ENCODE data around the gene CNKSR3. TPM values are rescaled to one million over a fixed set of nuclear protein-coding genes. Genes with fewer than 3 reads are reported as not detected.

CNKSR3 gene
- total RNA-seq, 1 experiment from 2014 or later = 5.6 TPM

DNA sequence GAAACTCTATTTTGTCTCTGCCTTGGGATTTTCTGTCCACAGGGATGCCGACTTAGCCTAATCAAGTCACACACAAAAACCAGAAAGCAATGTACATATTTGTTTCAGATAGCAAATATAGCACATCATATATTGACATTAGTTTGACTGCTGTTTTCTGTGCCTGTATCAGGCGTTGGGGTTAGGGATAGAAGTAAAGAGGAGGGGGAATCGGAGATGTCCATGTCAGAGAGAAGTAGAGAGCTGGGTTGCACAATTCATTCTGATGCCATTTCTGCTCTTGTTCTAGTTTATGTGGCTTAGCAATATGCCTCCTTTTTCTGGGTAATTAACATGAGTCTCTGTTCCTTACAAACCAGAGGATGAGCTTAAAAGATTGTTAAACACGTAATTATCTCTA, 139.2 kb downstream of the CNKSR3 start:
- DNase-seq = no peak
- Mint-ChIP-seq H3K36me3 (ENCODE audit: insufficient read depth in 1 of 3, low read depth in 3 of 3) (no peaks in the 10 kb centered on the region), H3K4me3 (no peak overlapping the region), H3K4me1 (no peaks in the 10 kb centered on the region; a peak in 1 of 4 replicates), H3K27me3 (ENCODE audit: low read depth) (no peaks in the 10 kb centered on the region), H3K27ac (no peak overlapping the region), H3K9me3 (peaks cover 0 to 4% of the 10 kb centered on the region in 2 experiments; a peak in 2 of 5 replicates)
- Histone ChIP-seq H2BK12ac (ENCODE audit: insufficient read length, low read depth, low read length) (no peak overlapping the region), H4K20me1 (ENCODE audit: control insufficient read depth, insufficient read depth, insufficient read length) (no peaks in the 10 kb centered on the region), H3K23ac (ENCODE audit: insufficient read length, low read depth, low read length) (no peak overlapping the region), H3K27ac (ENCODE audit: insufficient read length, low read depth, low read length) (no peak overlapping the region), H3K23me2 (ENCODE audit: insufficient read length, low read depth, low read length, poor library complexity, severe bottlenecking) (no peaks in the 10 kb centered on the region), H3K14ac (ENCODE audit: insufficient read depth, low read length) (no peak overlapping the region), H3K4ac (ENCODE audit: low read depth, low read length) (no peak overlapping the region), H3K56ac (ENCODE audit: insufficient read length, low read depth, low read length) (no peak overlapping the region), H3K9ac (ENCODE audit: extremely low read depth, insufficient read length, low read length) (no peak overlapping the region), H3K9me3 (ENCODE audit: control insufficient read depth, low read depth, low read length) (no peaks in the 10 kb centered on the region), H3K79me2 (ENCODE audit: insufficient read depth, low read length) (no peaks in the 10 kb centered on the region), H3K4me2 (ENCODE audit: insufficient read depth, insufficient read length, low read length) (no peak overlapping the region), H4K5ac (ENCODE audit: insufficient read length, low read depth, low read length) (no peak overlapping the region), H2BK20ac (ENCODE audit: low read depth, low read length, poor library complexity, severe bottlenecking) (no peak overlapping the region), H3K79me1 (ENCODE audit: insufficient read depth, low read depth, low read length, poor library complexity, severe bottlenecking) (no peaks in the 10 kb centered on the region), H2BK5ac (ENCODE audit: insufficient read length, low read length) (no peak overlapping the region), H2BK15ac (ENCODE audit: low read depth, low read length) (no peak overlapping the region), H3K4me1 (ENCODE audit: insufficient read depth, low read length) (no peaks in the 10 kb centered on the region), H2AK5ac (ENCODE audit: insufficient read length, low read length) (no peak overlapping the region), H4K91ac (ENCODE audit: insufficient read length, low read depth, low read length) (no peak overlapping the region), H3K18ac (ENCODE audit: insufficient read length, low read depth, low read length) (no peak overlapping the region), H2BK120ac (ENCODE audit: low read depth, low read length, poor library complexity, severe bottlenecking) (no peak overlapping the region), H3T11ph (ENCODE audit: low read length) (no peak overlapping the region), H2AFZ (ENCODE audit: low read length) (no peak overlapping the region), H3K27me3 (ENCODE audit: insufficient read depth, low read length) (no peaks in the 10 kb centered on the region), H4K8ac (replicated peaks; ENCODE audit: insufficient read length, low read depth, low read length) (no peak overlapping the region)
- WGBS (ENCODE audit: extremely low coverage, insufficient read length, low lambda C conversion rate) = no CpG with 5 or more reads among the region's 4 CpGs
- TF ChIP-seq, protein P1, sequence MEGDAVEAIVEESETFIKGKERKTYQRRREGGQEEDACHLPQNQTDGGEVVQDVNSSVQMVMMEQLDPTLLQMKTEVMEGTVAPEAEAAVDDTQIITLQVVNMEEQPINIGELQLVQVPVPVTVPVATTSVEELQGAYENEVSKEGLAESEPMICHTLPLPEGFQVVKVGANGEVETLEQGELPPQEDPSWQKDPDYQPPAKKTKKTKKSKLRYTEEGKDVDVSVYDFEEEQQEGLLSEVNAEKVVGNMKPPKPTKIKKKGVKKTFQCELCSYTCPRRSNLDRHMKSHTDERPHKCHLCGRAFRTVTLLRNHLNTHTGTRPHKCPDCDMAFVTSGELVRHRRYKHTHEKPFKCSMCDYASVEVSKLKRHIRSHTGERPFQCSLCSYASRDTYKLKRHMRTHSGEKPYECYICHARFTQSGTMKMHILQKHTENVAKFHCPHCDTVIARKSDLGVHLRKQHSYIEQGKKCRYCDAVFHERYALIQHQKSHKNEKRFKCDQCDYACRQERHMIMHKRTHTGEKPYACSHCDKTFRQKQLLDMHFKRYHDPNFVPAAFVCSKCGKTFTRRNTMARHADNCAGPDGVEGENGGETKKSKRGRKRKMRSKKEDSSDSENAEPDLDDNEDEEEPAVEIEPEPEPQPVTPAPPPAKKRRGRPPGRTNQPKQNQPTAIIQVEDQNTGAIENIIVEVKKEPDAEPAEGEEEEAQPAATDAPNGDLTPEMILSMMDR (conservative IDR thresholded peaks at IDR 0.05) = no peak

Data from H9 (cell line).